Hepatocyte (in vitro differentiated cells): Measurements from ENCODE around the gene PARK7.

Experiments
- EZH2phosphoT487 ChIP-seq: fragments of 200-600 bp; sonication (generic); IDR thresholded peaks from one replicate; pipeline ENCODE4 v1.6.1; 2018; ENCODE audit warnings: antibody characterized with exemption, mild to moderate bottlenecking, low read depth, moderate library complexity; ENCODE audit not compliant: unreplicated experiment, severe bottlenecking
- TF ChIP-seq, protein P1 (sequence below): fragments of 200-600 bp; sonication (generic); IDR thresholded peaks from 2 replicates; pipeline ENCODE4 v1.5.1; 2016; ENCODE audit warnings: antibody characterized with exemption, mild to moderate bottlenecking; ENCODE audit not compliant: poor library complexity

- TF ChIP-seq, protein P1, sequence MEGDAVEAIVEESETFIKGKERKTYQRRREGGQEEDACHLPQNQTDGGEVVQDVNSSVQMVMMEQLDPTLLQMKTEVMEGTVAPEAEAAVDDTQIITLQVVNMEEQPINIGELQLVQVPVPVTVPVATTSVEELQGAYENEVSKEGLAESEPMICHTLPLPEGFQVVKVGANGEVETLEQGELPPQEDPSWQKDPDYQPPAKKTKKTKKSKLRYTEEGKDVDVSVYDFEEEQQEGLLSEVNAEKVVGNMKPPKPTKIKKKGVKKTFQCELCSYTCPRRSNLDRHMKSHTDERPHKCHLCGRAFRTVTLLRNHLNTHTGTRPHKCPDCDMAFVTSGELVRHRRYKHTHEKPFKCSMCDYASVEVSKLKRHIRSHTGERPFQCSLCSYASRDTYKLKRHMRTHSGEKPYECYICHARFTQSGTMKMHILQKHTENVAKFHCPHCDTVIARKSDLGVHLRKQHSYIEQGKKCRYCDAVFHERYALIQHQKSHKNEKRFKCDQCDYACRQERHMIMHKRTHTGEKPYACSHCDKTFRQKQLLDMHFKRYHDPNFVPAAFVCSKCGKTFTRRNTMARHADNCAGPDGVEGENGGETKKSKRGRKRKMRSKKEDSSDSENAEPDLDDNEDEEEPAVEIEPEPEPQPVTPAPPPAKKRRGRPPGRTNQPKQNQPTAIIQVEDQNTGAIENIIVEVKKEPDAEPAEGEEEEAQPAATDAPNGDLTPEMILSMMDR, result no peak
- TF ChIP-seq EZH2phosphoT487, result no peak
Measured at GRCh38 chr1:7915826-7916500, 45.5 kb upstream of the PARK7 start.
